Smooth muscle cell (in vitro differentiated cells): ENCODE measurements around the gene SLC10A3. TPM values are rescaled to one million over a fixed set of nuclear protein-coding genes. Genes with fewer than 3 reads are reported as not detected.

Experiments used
- DNase-seq: peaks from one replicate; lab custom pipeline; 2025; ENCODE audit not compliant: unreplicated experiment; lab: John Stamatoyannopoulos, UW
- H2AFZ ChIP-seq: fragments of 200-600 bp; sonication (generic); 2 replicates; pipeline ENCODE4 v1.6.0; 2016; ENCODE audit warnings: antibody characterized with exemption, low read depth, mild to moderate bottlenecking
- H3F3A ChIP-seq: fragments of 200-600 bp; sonication (generic); 2 replicates; pipeline ENCODE4 v1.6.0; 2017; ENCODE audit warnings: antibody characterized with exemption, low read depth
- H3K27ac ChIP-seq: fragments of 200-600 bp; sonication (generic); 2 replicates; pipeline ENCODE4 v1.5.1; 2016; ENCODE audit warnings: low read depth, mild to moderate bottlenecking
- H3K27me3 ChIP-seq: fragments of 200-600 bp; sonication (generic); 2 replicates; pipeline ENCODE4 v1.6.1; 2016; ENCODE audit warnings: low read depth, mild to moderate bottlenecking
- H3K36me3 ChIP-seq: fragments of 200-600 bp; sonication (generic); 2 replicates; pipeline ENCODE4 v1.5.1; 2016; ENCODE audit warnings: low read depth
- H3K4me1 ChIP-seq: fragments of 200-600 bp; sonication (generic); 2 replicates; pipeline ENCODE4 v1.5.1; 2016; ENCODE audit warnings: low read depth
- H3K4me2 ChIP-seq: fragments of 200-600 bp; sonication (generic); 2 replicates; pipeline ENCODE4 v1.6.0; 2016; ENCODE audit warnings: mild to moderate bottlenecking
- H3K4me3 ChIP-seq: fragments of 200-600 bp; sonication (generic); 2 replicates; pipeline ENCODE4 v1.5.1; 2016; ENCODE audit warnings: mild to moderate bottlenecking
- H3K79me2 ChIP-seq: fragments of 200-600 bp; sonication (generic); 2 replicates; pipeline ENCODE4 v1.6.0; 2016; ENCODE audit warnings: low read depth, mild to moderate bottlenecking
- H3K9ac ChIP-seq: fragments of 200-600 bp; sonication (generic); 2 replicates; pipeline ENCODE4 v1.6.0; 2016; ENCODE audit warnings: low read depth
- H3K9me3 ChIP-seq: fragments of 200-600 bp; sonication (generic); replicated peaks from 2 replicates; pipeline ENCODE4 v1.5.1; 2016; ENCODE audit warnings: low read depth
- H4K20me1 ChIP-seq: fragments of 200-600 bp; sonication (generic); 2 replicates; pipeline ENCODE4 v1.6.0; 2016; ENCODE audit warnings: low read depth
- CTCF ChIP-seq: fragments of 200-600 bp; sonication (generic); IDR thresholded peaks from 2 replicates; pipeline ENCODE4 v1.5.1; 2017; ENCODE audit warnings: borderline replicate concordance, mild to moderate bottlenecking, antibody characterized with exemption; ENCODE audit not compliant: insufficient read depth, poor library complexity, severe bottlenecking
- whole genome bisulfite sequencing: methylation state at CpG from one replicate; pipeline ENCODE4 v1.1.7; 2016; ENCODE audit warnings: low lambda C conversion rate; 5-methylcytosine and 5-hydroxymethylcytosine counted together
- polyA plus RNA-seq: library from polyadenylated mRNA; unstranded; fragments of >200 nt; fragmentation: Nextera tagmentation; extraction: Ambion mirVana; gene quantifications from 2 replicates; pipeline ENCODE4 v1.2.1, GENCODE V29; 2016
- total RNA-seq: library from RNA; depleted of rRNA; stranded (reverse); fragments of >200 nt; gene quantifications from 2 replicates; pipeline ENCODE4 v1.2.3, GENCODE V29; 2014

Gene SLC10A3
- total and polyA plus RNA-seq, 2 experiments from 2014 or later = 34.7 to 52.1 TPM

- Histone ChIP-seq H3K4me2 (no peak overlapping the region), H3K27me3 (no peaks in the 10 kb centered on the region), H3K4me3 (no peak overlapping the region), H3K36me3 (no peaks in the 10 kb centered on the region), H3K4me1 (no peaks in the 10 kb centered on the region), H3K79me2 (peaks cover 6% of the 10 kb centered on the region), H3K9me3 (no peaks in the 10 kb centered on the region), H4K20me1 (no peaks in the 10 kb centered on the region), H3K9ac (no peak overlapping the region), H2AFZ (no peak overlapping the region), H3F3A (no peaks in the 10 kb centered on the region), H3K27ac (no peak overlapping the region)
- no peak for TF ChIP-seq CTCF
- WGBS = 92% methylated on average over 17 of the region's 17 CpGs
- no peak for DNase-seq
These were observed 40.1 kb downstream of the SLC10A3 start for GRCh38 chrX:154450312-154450711.

GRCh38 chrX:154449618-154450017 is 40.8 kb downstream of the SLC10A3 start:
- Histone ChIP-seq H3K9me3 (no peaks in the 10 kb centered on the region), H3K4me1 (peaks cover 6% of the 10 kb centered on the region), H3K36me3 (no peaks in the 10 kb centered on the region), H3K79me2 (peaks cover 13% of the 10 kb centered on the region), H3K9ac (no peak overlapping the region), H3K27me3 (no peaks in the 10 kb centered on the region), H2AFZ (no peak overlapping the region), H3K27ac (no peak overlapping the region), H3F3A (no peaks in the 10 kb centered on the region), H3K4me3 (no peak overlapping the region), H4K20me1 (no peaks in the 10 kb centered on the region), H3K4me2 (no peak overlapping the region)
- TF ChIP-seq CTCF = no peak
- DNase-seq = no peak
- 93% methylated on average over 18 of the region's 18 CpGs for WGBS

- Histone ChIP-seq H3F3A (no peaks in the 10 kb centered on the region), H3K27ac (no peak overlapping the region), H3K4me2 (no peak overlapping the region), H3K36me3 (no peaks in the 10 kb centered on the region), H3K9me3 (no peaks in the 10 kb centered on the region), H3K79me2 (peaks cover 16% of the 10 kb centered on the region), H2AFZ (no peak overlapping the region), H3K9ac (no peak overlapping the region), H3K4me3 (no peak overlapping the region), H3K27me3 (no peaks in the 10 kb centered on the region), H4K20me1 (no peaks in the 10 kb centered on the region), H3K4me1 (peaks cover 6% of the 10 kb centered on the region)
- TF ChIP-seq CTCF = no peak
- DNase-seq = no peak
- 92% methylated on average over 14 of the region's 14 CpGs for WGBS
These were observed 41.9 kb downstream of the SLC10A3 start for GRCh38 chrX:154448484-154448883.

- no peak overlapping the region for H2AFZ ChIP-seq
- no peaks in the 10 kb centered on the region for H3K9me3 ChIP-seq
- no peak overlapping the region for H3K4me2 ChIP-seq
- no peak overlapping the region for H3K9ac ChIP-seq
- H3K36me3 ChIP-seq = no peaks in the 10 kb centered on the region
- 93% methylated on average over 12 of the region's 12 CpGs for WGBS
- no peak for TF ChIP-seq CTCF
- DNase-seq = no peak
- no peaks in the 10 kb centered on the region for H3F3A ChIP-seq
- no peak overlapping the region for H3K27ac ChIP-seq
- no peaks in the 10 kb centered on the region for H4K20me1 ChIP-seq
- peaks cover 6% of the 10 kb centered on the region for H3K4me1 ChIP-seq
- H3K79me2 ChIP-seq = peaks cover 16% of the 10 kb centered on the region
- H3K4me3 ChIP-seq = no peak overlapping the region
- H3K27me3 ChIP-seq = no peaks in the 10 kb centered on the region
These were observed 44.0 kb downstream of the SLC10A3 start for GRCh38 chrX:154446430-154446829.
